ENCODE results near the gene HOXA11.

DNA sequence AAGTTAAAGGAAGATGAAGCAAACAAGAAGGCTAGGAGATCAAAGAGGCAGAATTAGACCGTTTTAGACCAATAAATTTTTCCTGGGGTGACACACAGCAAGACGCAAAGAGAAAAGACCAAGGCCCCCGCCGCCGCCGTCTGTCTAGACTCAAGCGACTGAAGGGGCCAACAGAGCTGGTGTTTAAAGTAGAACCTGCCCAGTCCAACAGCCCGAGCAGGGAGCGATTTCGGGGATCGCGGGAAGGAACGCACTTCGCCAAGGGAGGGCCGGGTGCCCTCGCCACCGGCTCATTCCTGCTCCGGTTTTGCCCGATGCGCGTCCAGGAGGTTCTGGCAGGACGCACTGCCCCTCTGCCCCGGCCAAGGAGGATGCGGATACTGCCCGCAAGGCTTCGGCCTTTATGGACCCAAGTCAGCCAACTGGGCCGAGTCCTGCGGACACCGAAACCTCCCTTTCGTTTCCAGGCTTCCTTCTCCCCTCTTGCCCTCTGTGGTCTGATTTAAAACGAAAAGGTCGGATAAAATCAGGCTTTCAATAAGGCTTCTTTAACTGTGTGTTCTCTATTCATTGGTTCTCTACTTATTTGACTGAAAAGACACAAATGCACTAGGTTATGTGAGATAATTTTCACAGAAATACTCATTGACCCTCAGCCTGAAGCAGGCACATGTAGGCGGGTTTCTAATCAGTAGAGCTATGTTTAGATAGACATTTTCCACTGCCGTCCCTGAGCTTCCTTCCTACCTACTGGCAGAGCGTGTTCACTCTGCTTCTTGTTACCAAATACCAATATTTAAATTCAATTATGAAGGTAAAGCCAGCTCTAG lies 26.4 kb downstream of the HOXA11 start:
- TF ChIP-seq, protein P1, sequence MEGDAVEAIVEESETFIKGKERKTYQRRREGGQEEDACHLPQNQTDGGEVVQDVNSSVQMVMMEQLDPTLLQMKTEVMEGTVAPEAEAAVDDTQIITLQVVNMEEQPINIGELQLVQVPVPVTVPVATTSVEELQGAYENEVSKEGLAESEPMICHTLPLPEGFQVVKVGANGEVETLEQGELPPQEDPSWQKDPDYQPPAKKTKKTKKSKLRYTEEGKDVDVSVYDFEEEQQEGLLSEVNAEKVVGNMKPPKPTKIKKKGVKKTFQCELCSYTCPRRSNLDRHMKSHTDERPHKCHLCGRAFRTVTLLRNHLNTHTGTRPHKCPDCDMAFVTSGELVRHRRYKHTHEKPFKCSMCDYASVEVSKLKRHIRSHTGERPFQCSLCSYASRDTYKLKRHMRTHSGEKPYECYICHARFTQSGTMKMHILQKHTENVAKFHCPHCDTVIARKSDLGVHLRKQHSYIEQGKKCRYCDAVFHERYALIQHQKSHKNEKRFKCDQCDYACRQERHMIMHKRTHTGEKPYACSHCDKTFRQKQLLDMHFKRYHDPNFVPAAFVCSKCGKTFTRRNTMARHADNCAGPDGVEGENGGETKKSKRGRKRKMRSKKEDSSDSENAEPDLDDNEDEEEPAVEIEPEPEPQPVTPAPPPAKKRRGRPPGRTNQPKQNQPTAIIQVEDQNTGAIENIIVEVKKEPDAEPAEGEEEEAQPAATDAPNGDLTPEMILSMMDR (IDR thresholded peaks at IDR 0.05; ENCODE audit: low read depth, low read length) = no peak
- no peak for TF ChIP-seq POLR2A (IDR thresholded peaks at IDR 0.05; ENCODE audit: extremely low read depth, insufficient read length)
